ENCODE data around the gene WNT11.

GRCh38 chr11:76233196-76233921, 27.1 kb upstream of the WNT11 start:
- TF ChIP-seq, protein P1, sequence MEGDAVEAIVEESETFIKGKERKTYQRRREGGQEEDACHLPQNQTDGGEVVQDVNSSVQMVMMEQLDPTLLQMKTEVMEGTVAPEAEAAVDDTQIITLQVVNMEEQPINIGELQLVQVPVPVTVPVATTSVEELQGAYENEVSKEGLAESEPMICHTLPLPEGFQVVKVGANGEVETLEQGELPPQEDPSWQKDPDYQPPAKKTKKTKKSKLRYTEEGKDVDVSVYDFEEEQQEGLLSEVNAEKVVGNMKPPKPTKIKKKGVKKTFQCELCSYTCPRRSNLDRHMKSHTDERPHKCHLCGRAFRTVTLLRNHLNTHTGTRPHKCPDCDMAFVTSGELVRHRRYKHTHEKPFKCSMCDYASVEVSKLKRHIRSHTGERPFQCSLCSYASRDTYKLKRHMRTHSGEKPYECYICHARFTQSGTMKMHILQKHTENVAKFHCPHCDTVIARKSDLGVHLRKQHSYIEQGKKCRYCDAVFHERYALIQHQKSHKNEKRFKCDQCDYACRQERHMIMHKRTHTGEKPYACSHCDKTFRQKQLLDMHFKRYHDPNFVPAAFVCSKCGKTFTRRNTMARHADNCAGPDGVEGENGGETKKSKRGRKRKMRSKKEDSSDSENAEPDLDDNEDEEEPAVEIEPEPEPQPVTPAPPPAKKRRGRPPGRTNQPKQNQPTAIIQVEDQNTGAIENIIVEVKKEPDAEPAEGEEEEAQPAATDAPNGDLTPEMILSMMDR (IDR thresholded peaks at IDR 0.05), result no peak
- TF ChIP-seq EZH2 (IDR thresholded peaks at IDR 0.05), result no peak
